CD4-positive, alpha-beta T cell treated with Interleukin-2 at 100 ng/mL for 4 hours (primary cell): ENCODE data around the gene FABP6.
"Not testable (repeated sequence)": the region's sequence is repeated elsewhere in the genome, so short reads cannot be mapped to it uniquely, and the experiment has no call there.

Source experiments
- DNase-seq: peaks from one replicate; pipeline ENCODE4 v3.0.0-alpha.2; 2020; ENCODE audit warnings: low spot score

FABP6 gene

DNA sequence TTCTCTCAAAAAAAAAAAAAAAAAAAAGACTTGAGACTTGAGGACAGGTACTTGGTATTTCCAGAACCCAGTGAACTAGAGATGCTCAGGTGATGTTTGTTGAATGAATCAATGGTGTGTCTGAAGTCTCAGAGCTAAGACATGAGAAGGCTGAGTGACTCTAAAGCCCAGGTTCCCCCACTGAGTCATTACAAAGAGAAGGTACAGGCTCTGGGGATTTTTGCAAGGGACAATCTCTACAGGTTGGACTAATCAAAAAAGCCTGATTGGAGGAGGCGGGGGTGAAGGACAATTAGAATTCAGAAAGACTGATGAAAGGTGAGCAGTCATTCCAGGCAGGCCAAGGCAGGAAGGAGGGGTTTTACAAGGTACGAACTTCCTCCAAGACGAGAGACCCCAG, 8.2 kb upstream of the FABP6 start:
- no peak for DNase-seq

DNA sequence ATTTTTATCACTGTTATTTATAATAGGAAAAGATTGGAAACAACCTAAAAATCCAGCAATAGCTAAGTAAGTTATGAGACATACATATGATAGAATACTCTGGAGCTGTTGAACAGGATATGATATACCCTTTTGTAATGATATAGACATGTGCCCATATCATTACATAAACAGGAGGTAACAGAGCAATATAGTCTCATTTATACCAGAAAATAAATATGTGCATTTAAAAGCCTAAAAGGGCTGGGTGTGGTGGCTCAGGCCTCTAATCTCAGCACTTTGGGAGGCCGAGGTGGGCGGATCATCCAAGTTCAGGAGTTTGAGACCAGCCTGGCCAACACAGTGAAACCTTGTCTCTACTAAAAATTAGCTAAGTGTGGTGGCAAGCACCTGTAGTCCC, 2.3 kb upstream of the FABP6 start:
- no peak for DNase-seq

- no peak for DNase-seq
Measured at GRCh38 chr5:160230686-160231527, 1.6 kb downstream of the FABP6 start.

GRCh38 chr5:160231783-160232342, 2.6 kb downstream of the FABP6 start:
- DNase-seq = no peak

- no peak for DNase-seq
Measured at GRCh38 chr5:160233215-160233614, 3.9 kb downstream of the FABP6 start.

DNA sequence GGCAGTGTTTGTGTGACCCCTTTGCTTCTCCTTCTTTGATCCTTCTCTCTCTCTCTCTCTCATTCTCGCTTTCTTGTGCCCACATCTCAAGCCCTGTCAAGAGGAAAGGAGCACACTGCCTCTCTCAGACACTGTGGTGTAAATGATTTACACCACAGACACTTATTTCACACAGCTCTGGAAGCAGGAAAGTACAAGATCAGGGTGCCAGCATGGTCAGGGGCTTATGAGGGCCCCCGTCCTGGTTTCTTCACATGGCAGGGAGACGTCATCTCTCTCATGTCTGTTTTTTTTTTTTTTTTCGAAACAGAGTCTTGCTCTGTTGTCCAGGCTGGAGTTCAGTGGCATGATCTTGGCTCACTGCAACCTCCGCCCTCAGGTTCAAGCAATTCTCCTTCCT, 6.4 kb downstream of the FABP6 start:
- DNase-seq = no peak

DNA sequence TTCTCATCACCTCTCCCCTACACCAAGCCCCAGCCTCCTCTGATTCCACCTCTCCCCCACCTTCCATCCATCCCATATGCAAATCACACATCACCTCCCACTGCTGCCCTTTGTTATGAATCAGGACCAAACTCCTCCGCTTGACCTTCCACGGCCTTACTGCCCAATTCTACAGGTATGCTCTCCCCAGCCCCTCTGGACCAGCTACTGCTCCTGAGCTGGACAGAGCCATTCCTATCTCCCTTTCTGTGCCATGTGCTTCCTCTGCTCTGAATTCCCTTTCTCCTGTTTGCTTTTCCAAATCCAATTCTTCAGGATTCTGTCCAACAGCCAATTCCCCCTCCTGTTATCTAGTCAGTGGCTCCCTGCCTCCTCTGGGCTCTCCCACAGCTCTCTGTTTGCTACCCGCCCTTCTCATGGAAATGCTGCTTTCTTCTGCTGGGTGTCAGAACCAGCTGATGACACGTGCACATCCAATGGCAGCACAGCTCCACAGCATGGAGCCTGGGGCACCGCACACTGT, 8.3 kb downstream of the FABP6 start:
- no peak for DNase-seq

GRCh38 chr5:160240350-160240749, 11.0 kb downstream of the FABP6 start:
- DNase-seq = no peak

GRCh38 chr5:160242145-160242544, 12.8 kb downstream of the FABP6 start:
- DNase-seq = no peak

- no peak for DNase-seq
Measured at GRCh38 chr5:160245506-160246086, 16.3 kb downstream of the FABP6 start.

DNA sequence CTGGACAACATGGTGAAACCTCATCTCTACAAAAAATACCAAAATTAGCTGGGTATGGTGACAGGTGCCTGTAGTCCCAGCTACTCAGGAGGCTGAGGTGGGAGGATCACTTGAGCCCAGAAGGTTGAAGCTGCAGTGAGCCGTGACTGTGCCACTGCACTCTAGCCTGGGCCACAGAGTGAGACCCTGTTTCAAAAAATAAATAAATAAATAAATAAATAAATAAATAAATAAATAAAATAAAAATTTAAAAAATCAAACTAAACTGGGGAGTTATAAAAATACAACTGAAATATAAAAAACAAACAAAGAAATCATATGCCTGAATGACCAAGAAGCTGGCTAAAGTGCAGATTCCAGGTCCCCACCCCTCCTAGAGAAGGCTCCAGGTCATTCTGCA, 20.3 kb downstream of the FABP6 start:
- not testable (repeated sequence) for DNase-seq

- no peak for DNase-seq
Measured at GRCh38 chr5:160250226-160250625, 20.9 kb downstream of the FABP6 start.

DNA sequence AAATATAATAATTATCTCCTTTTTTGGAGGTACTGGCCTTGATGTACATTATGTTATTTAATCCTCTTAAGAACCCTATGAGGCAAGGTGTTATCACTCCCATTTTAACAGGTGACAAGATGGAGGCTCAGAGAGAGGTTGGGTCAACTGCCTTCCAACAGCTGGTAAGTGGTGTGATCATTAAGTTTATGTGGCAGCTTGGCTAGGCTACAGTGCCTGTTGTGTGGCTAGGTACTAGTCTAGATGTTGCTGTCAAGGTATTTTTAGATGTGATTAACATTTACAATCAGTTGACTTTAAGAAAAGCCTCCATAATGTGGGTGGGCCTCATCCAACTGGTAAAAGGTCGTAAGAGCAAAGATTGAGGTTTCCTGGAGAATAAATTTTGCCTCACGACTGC, 21.5 kb downstream of the FABP6 start:
- no peak for DNase-seq

GRCh38 chr5:160251406-160252155, 22.3 kb downstream of the FABP6 start:
- DNase-seq = no peak

DNA sequence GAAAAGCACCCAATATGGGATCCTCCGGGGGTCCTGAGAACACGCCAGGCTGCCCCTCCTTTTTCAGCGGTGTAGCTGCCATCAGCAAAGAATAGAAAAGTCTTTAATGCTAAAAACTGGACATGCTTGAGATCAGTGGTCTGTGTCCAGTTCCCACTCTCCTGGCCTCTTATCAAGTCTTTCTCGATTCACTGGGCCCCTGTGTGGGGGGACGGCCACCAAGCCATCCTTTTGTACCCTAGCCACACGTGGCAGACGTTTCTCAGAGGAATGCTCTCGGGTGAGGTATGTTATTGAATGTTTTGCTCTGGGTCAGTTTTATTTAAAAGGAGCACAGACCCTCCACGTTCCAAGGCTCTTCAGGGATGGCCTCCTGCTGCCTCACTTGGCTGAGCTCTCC, 23.6 kb downstream of the FABP6 start:
- no peak for DNase-seq

- DNase-seq = no peak
Measured at GRCh38 chr5:160253441-160253840, 24.1 kb downstream of the FABP6 start.

GRCh38 chr5:160254706-160255105, 25.4 kb downstream of the FABP6 start:
- no peak for DNase-seq

DNA sequence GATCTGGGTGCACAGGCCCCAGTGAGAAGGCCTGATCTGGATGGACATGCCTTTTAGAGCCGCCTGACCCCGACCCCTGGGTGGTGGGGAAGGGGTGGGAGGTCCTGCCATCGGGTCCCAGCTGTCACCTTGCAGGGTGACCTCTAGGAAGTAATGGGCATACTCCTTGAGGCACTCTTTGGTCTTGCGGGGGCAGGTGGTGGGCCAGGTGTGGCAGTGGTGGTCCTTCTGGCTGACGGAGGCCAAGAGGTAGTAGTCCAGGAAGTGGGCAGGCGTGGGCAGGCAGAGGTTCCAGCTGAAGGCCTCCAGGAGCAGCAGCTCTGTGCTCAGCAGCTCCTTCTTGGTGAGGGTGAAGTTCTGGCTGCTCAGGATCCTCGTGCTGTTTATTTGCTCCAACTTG, 30.0 kb downstream of the FABP6 start:
- DNase-seq = no peak

DNA sequence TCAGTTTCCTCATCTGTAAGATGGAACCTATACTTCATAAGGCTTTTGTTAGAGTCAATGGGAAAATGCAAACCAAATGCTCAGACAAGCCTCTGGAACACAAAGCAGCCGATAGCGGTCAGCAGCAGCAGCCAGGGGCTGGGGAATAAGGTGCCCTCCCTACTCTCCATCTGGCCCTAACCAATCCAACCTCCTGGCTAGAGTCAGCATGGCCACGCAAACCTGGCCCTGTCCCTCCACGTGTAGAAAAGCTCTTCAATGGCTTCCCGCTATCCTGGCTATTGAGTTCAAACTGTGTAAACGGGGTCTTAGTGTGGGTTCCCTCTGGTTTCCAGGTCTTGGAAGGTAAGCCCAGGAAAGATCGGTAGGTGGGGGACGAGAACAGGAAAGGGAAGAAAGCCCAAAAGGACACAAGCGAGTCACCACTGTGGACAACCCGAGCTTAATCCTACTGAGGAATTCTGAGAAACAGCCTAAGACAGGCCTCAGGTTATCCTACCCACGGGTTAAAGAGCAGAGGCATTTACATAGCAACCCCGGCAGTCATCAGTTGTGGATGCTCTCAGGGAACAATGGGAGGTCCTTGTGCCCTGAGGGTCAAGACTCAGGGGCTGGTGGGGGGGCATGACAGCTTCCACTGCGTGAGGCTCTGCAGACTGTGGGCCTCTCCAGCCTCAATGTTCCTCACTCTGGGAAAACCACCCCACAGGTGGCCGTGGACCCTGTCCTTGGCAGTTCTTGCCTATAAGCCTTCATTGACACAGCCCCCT, 30.9 kb downstream of the FABP6 start:
- no peak for DNase-seq

- no peak for DNase-seq
Measured at GRCh38 chr5:160260881-160261815, 31.8 kb downstream of the FABP6 start.
